Dendritic cell treated with granulocyte-macrophage colony-stimulating factor and Interleukin-4, amounts not matched to agents 40 ng/mL and 50 ng/mL, for 4 days (primary cell): Measurements from ENCODE around the gene CEP170.
"Not testable (repeated sequence)": the region's sequence is repeated elsewhere in the genome, so short reads cannot be mapped to it uniquely, and the experiment has no call there.

Source experiments
- H3K27ac Mint-ChIP-seq: one replicate; pipeline ENCODE4 v1.8.0; 2022; ENCODE audit warnings: mild to moderate bottlenecking, mixed read lengths
- H3K27me3 Mint-ChIP-seq: one replicate; pipeline ENCODE4 v1.8.0; 2022; ENCODE audit warnings: mild to moderate bottlenecking, mixed read lengths
- H3K36me3 Mint-ChIP-seq: one replicate; pipeline ENCODE4 v1.8.0; 2022; ENCODE audit warnings: low read depth, mixed read lengths
- H3K4me1 Mint-ChIP-seq: one replicate; pipeline ENCODE4 v1.8.0; 2022; ENCODE audit warnings: low read depth, mixed read lengths
- H3K4me3 Mint-ChIP-seq: one replicate; pipeline ENCODE4 v1.8.0; 2022; ENCODE audit warnings: mild to moderate bottlenecking, moderate library complexity, mixed read lengths
- H3K9me3 Mint-ChIP-seq: one replicate; pipeline ENCODE4 v1.8.0; 2022; ENCODE audit warnings: mixed read lengths
- intact Hi-C: fragments of 100-400 bp; cut with micrococcal nuclease; formaldehyde crosslinking; loops from one replicate; pipeline ENCODE4 v1.15.0; 2022

The CEP170 gene

DNA sequence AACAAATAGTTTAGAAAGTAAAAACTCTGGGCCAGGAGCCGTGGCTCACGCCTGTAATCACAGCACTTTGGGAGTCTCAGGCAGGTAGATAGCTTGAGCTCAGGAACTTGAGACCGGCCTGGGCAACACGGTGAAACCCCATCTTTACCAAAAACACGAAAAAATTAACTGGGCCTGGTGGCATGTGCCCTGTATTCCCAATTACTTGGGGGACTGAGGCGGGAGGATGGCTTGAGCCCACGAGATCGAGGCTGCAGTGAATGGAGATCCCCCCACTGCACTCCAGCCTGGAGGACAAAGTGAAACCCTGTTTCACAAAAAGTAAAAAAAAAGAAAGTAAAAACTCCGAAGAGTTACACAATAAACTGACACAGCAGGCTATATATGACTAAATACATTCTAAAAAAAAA, 10.6 kb downstream of the CEP170 start:
- H3K9me3 Mint-ChIP-seq: no peaks in the 10 kb centered on the region
- intact Hi-C loops: no loop called here
- H3K36me3 Mint-ChIP-seq: peaks cover 55% of the 10 kb centered on the region
- peak overlapping the region; percentile 86 for H3K27ac Mint-ChIP-seq
- H3K4me1 Mint-ChIP-seq: peaks cover 55% of the 10 kb centered on the region
- no peaks in the 10 kb centered on the region for H3K27me3 Mint-ChIP-seq
- H3K4me3 Mint-ChIP-seq: peak overlapping the region; percentile 60

DNA sequence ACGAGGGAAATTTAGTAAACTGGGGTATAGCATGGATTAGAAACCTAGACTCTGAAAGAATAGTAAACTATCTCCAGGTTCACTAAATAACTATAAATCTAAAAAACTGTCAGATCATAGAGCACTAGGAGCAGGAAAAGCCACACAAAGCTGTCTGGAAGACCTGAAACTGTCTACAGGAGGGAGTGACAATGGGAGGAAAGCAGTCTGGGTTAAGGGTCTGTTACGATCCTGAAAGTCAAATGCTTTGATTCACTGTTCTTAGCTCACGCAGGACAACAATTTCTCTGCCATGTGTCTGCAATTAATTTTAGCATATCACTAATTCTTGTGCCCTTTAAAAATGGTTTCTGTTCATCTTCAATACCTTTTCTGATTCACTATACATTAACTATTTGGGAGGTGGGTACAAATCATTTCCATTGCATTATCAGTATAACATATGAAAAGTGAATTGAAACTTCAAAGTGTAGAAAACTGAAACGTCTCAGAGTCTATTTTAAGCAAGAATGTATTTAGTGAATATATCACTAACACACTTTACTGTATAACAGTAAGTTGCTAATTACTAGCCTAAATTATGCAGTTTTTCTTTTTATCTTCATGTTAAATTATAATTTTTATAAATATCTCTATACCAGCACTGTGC, 18.4 kb downstream of the CEP170 start:
- Mint-ChIP-seq H3K4me1 (peaks cover 21% of the 10 kb centered on the region), H3K27ac (peak overlapping the region; percentile 30), H3K27me3 (no peaks in the 10 kb centered on the region), H3K4me3 (no peak overlapping the region), H3K9me3 (peaks cover 16% of the 10 kb centered on the region), H3K36me3 (peaks cover 44% of the 10 kb centered on the region)
- intact Hi-C loops: no loop called here

DNA sequence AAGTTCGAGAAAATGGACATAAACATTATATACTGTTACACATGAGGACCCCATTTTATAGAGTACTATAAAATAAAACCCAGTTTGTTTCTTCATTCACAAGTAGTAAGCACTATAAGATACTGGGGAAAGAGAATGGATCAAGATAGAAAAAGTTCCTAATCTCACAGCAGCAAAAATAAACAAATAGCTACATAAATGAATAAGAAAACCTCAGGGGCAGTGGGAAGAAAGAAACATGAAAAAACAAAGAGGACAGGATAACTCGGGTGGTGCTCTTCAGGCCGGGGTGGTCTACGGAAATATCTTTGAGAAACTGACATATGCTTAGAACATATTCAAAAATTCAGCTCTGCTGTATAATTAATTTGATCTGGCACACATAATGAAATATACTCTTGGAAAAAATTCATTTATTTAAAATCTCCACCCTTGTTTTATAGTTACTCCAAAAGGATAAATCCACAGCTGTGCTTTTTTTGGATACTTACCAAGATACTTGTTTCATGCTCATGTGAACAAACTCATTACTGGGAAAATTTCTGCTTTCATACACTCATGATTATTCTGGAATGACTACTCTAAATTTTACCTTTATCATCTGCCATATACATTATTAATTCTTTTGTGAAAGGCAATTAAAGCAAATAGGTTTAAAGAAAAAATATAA, 20.0 kb downstream of the CEP170 start:
- Mint-ChIP-seq H3K36me3 (peaks cover 48% of the 10 kb centered on the region), H3K9me3 (peaks cover 32% of the 10 kb centered on the region), H3K4me1 (peaks cover 21% of the 10 kb centered on the region)

DNA sequence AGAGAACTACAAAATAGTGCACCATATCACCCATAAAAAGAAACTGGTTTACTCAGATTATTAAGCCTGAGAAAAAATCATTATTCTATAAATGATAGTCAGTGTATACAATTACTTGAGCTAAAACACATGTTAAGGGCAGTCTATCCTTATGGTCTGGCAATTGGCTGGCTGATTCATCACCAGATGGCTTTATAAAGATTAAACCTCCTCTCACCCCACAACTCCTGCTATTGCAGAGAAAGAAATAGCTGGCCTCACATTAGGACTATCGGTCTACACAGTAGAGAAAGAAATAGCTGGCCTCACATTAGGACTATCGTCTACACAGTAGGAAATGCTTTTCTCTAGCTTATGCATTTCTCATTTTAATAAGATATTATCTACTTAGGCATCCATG, 21.2 kb downstream of the CEP170 start:
- Mint-ChIP-seq H3K4me3 (no peak overlapping the region), H3K36me3 (peaks cover 60% of the 10 kb centered on the region), H3K27me3 (no peaks in the 10 kb centered on the region), H3K9me3 (peaks cover 45% of the 10 kb centered on the region), H3K4me1 (peaks cover 15% of the 10 kb centered on the region), H3K27ac (no peak overlapping the region)
- intact Hi-C loops: no loop called here

More for the DNA sequence above, 20.0 kb downstream of the CEP170 start:
- Mint-ChIP-seq H3K4me3 (no peak overlapping the region), H3K27ac (peak overlapping the region; percentile 39), H3K27me3 (no peaks in the 10 kb centered on the region)
- intact Hi-C loops: no loop called here

DNA sequence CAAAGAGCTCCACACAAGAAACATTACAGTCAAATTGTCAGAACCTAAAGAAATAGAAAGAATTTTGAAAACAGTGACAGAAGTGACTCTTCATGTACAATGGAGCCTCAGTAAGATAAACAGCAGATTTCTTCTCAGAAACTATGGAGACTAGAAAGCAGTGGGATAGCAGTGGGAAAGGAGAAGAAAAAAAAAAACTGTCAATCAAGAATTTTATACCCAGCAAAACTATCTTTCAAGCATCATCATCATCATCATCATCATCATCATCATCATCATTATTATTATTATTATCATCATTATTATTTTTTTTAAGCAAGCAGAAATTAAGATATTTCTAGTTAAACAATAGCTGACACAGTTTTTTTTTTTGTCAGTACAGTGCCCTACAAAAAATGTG, 24.2 kb downstream of the CEP170 start:
- peaks cover 58% of the 10 kb centered on the region for H3K36me3 Mint-ChIP-seq
- H3K4me1 Mint-ChIP-seq: peaks cover 10% of the 10 kb centered on the region
- H3K9me3 Mint-ChIP-seq: peaks cover 45% of the 10 kb centered on the region
- H3K4me3 Mint-ChIP-seq: no peak overlapping the region
- intact Hi-C loops: no loop called here
- H3K27me3 Mint-ChIP-seq: no peaks in the 10 kb centered on the region
- no peak overlapping the region for H3K27ac Mint-ChIP-seq

DNA sequence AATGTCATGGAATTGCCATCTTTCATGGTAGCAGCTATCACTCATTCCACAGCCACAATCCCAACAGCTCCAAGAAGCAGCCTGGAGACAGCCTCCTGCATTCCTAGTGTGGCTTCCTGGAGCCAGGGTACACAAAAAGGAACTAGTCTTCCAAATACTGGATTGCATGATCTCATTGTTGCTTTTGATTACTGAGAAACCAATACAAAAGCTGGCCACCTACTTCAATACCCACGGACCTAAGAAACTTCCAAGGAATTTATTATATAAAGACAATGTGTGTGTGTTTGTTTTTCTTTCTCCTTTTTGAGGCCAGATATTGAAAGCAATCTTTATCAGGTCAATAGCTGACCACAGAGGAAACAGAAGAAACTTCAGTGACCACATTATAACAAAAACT, 25.6 kb downstream of the CEP170 start:
- intact Hi-C loops: no loop called here
- peaks cover 10% of the 10 kb centered on the region for H3K4me1 Mint-ChIP-seq
- H3K9me3 Mint-ChIP-seq: peaks cover 45% of the 10 kb centered on the region
- H3K27me3 Mint-ChIP-seq: no peaks in the 10 kb centered on the region
- no peak overlapping the region for H3K4me3 Mint-ChIP-seq
- H3K36me3 Mint-ChIP-seq: peaks cover 57% of the 10 kb centered on the region
- H3K27ac Mint-ChIP-seq: no peak overlapping the region

DNA sequence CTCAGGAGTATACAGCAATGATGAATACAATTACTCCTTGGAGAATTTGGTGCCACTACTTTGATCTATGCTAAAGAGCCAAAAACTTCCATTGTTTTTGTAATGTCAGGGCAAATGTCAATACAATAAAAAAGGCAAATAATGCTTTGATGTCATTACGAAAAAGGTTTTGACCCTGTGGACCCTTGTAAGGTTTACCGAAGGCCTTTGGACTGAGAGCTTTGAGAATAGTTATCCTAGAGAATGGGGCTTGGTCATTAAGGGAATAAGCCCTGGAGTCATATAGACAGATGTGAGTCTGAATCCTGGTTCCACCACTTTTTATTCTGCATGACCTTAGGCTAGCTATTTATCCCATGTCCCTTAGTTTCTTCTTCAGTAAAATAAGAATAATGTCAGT, 27.5 kb downstream of the CEP170 start:
- intact Hi-C loops: no loop called here

DNA sequence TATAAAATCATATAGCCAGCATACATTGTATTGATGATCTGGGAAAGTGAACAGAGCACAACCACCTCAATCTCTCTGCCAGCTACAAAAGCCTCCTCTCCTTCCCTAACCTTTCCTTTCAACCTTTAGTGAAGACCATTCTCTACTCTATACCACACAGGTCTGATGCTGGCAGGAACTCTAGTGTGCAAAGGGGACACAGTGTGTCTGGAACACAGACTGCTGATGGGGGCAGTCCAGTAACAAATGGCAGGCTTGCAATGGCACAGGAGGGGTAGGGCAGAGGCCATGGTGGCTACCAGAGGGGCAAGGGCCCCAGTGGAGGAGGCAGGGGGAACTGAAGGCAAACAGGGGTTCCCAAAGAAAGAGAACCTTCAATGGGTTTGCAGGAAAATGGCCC, 37.0 kb downstream of the CEP170 start:
- Mint-ChIP-seq H3K27ac (no peak overlapping the region), H3K9me3 (no peaks in the 10 kb centered on the region), H3K4me1 (peaks cover 6% of the 10 kb centered on the region), H3K36me3 (peaks cover 77% of the 10 kb centered on the region), H3K4me3 (no peak overlapping the region), H3K27me3 (no peaks in the 10 kb centered on the region)
- intact Hi-C loops: no loop called here

More for the DNA sequence above, 27.5 kb downstream of the CEP170 start:
- Mint-ChIP-seq H3K27ac (no peak overlapping the region), H3K9me3 (peaks cover 38% of the 10 kb centered on the region), H3K4me1 (peaks cover 15% of the 10 kb centered on the region), H3K36me3 (peaks cover 68% of the 10 kb centered on the region), H3K27me3 (no peaks in the 10 kb centered on the region), H3K4me3 (no peak overlapping the region)

DNA sequence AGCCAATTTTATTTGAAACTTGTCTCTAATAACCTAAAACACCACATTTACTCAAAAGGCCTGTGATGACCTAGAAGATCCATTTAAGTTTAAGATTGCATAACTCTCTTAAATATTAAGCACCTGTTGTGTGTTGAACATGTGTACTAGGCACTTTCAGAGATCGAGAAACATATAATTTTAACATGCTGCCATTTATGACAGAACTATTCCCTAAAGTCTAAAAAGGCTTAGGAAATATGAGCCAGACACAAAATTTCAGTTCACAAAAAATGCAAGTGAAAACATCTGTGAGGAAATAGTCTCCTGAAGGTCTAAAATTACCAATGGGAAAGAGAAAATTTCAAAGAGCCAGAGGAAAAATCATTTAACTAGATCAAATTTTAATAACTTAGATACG, 37.7 kb downstream of the CEP170 start:
- peaks cover 6% of the 10 kb centered on the region for H3K4me1 Mint-ChIP-seq
- H3K36me3 Mint-ChIP-seq: peaks cover 70% of the 10 kb centered on the region
- intact Hi-C loops: no loop called here
- H3K4me3 Mint-ChIP-seq: no peak overlapping the region
- H3K27me3 Mint-ChIP-seq: no peaks in the 10 kb centered on the region
- H3K9me3 Mint-ChIP-seq: no peaks in the 10 kb centered on the region
- H3K27ac Mint-ChIP-seq: no peak overlapping the region

DNA sequence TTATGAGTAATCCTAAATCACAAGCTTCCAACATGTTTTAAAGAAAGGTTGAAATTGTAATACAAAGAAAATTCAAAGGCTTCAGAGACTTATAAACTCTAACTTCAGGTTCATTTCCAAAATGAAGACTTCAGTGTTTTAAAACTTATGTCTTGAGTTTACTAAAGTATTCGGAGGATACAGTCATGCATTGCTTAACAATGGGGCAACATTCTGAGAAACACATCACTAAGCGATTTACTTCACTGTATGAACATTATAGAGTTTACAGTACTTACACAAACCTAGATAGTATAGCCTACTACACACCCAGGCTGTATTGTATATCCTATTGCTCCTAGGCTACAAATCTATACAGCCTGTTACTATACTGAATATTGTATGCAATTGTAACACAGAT, 38.3 kb downstream of the CEP170 start:
- Mint-ChIP-seq H3K36me3 (peaks cover 64% of the 10 kb centered on the region), H3K4me3 (no peak overlapping the region), H3K27ac (no peak overlapping the region), H3K4me1 (peaks cover 6% of the 10 kb centered on the region), H3K27me3 (no peaks in the 10 kb centered on the region), H3K9me3 (no peaks in the 10 kb centered on the region)
- intact Hi-C loops: no loop called here

DNA sequence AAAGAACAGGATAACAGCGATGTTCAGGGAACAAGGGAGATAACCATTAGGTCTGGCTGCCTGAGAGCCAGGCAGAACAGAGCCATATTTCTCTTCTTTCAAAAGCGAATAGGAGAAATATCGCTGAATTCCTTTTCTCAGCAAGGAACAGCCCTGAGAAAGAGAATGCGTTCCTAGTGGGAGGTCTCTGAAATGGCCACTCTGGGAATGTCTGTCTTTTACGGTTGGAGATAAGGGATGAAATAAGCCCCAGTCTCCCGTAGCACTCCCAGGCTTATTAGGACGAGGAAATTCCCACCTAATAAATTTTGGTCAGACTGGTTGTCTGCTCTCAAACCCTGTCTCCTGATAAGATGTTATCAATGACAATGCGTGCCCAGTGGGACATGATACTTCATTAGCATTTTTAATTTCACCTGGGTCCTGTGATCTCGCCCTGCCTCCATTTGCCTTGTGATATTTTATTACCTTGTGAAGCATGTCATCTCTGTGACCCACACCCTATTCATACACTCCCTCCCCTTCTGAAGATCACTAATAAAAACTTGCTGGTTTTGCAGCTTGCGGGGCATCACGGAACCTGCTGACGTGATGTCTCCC, 39.7 kb downstream of the CEP170 start:
- H3K27ac Mint-ChIP-seq, H3K4me3 Mint-ChIP-seq, H3K27me3 Mint-ChIP-seq, H3K4me1 Mint-ChIP-seq, H3K9me3 Mint-ChIP-seq, intact Hi-C loops: not testable (repeated sequence)
- H3K36me3 Mint-ChIP-seq: peaks cover 50% of the 10 kb centered on the region

DNA sequence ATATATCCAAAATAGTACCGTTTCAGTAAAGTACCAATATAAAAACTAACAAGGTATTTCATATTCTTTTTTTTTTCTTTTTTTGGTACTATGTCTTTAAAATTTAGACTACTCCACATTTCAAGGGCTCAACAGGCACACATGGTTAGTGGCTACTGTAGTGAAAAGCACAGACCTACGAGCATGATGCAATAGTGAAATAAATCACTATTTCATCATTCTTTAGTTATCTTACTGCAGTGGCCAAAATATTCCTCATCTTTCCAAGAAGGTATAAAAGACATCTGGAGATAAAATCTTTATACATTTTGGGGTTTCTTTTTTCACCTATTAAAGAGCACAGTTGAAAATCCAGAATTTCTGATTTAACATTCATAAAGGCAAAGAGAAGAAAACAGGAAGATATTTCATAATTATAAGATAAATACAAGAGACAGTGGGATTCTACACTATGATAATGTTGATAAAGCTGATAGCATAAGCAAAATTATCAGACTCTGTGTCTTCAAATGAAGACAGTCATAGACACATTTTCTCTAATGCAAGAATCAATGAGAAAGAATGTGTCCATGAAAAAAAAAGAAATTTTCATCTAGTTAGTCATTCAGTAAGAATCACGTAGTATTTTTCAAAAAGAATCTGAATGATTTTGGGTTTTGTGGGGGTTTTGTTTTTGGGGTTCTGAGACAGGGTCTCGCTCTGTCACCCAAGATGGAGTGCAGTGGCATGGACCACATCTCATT, 41.9 kb downstream of the CEP170 start:
- no peak overlapping the region for H3K27ac Mint-ChIP-seq
- intact Hi-C loops: no loop called here
- no peaks in the 10 kb centered on the region for H3K9me3 Mint-ChIP-seq
- peaks cover 38% of the 10 kb centered on the region for H3K36me3 Mint-ChIP-seq
- no peaks in the 10 kb centered on the region for H3K27me3 Mint-ChIP-seq
- peaks cover 4% of the 10 kb centered on the region for H3K4me1 Mint-ChIP-seq
- H3K4me3 Mint-ChIP-seq: no peak overlapping the region

DNA sequence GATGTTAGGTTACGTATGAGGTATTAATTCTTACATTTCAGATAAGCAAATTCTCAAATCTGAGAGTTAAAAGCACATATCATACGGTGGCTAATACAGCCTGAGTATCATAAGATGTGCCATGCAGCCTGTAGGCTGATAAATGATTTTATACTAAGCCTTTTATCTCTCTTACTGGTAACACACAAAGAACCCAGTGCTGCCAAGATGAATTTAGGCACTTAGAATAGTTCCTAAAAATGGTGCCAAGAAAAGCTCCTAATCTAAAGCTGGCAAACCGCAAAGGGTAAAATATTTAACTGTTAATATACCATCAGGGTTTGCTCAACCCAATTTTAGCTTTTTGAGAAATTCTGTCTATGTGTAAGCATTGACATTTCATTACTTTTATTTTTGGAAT, 43.1 kb downstream of the CEP170 start:
- H3K9me3 Mint-ChIP-seq, H3K4me3 Mint-ChIP-seq, H3K27me3 Mint-ChIP-seq, H3K27ac Mint-ChIP-seq, H3K4me1 Mint-ChIP-seq, intact Hi-C loops: not testable (repeated sequence)
- H3K36me3 Mint-ChIP-seq: peaks cover 34% of the 10 kb centered on the region

DNA sequence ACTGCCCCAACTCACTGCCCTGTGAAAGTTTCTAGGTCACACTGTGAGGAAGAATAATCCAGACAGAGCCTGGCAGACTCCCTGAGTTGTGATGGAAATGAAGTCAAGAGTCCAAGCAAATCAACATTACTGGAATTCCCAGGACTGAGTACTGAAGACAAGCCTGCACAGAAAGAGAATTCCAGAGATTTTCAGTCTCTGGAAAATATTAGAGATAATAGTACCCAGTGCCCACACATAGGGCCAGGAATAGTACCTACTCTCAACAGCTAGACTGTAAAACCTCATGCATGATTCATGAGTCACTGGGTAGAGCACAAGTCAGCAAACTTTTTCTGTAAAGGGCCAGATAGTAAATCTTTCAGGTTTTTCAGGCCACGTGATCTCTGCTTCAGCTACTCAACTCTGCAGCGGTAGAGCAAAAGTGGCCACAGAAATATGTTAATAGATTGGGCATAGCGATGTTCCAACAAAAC, 50.0 kb downstream of the CEP170 start:
- H3K4me3 Mint-ChIP-seq, H3K9me3 Mint-ChIP-seq, intact Hi-C loops, H3K4me1 Mint-ChIP-seq, H3K27ac Mint-ChIP-seq, H3K27me3 Mint-ChIP-seq: not testable (repeated sequence)
- H3K36me3 Mint-ChIP-seq: peaks cover 32% of the 10 kb centered on the region
